Activated CD8-positive, alpha-beta memory T cell treated with anti-CD3 and anti-CD28 coated beads for 36 hours (primary cell): ENCODE data around the gene BRAT1. TPM values are rescaled to one million over a fixed set of nuclear protein-coding genes. Genes with fewer than 3 reads are reported as not detected.
"Not testable (repeated sequence)": the region's sequence is repeated elsewhere in the genome, so short reads cannot be mapped to it uniquely, and the experiment has no call there.

Experiments used
- CTCF ChIA-PET: fragments of 350-600 bp; sonication (Branson Sonifier 250); formaldehyde crosslinking; loops from one replicate; lab custom pipeline; 2021; ENCODE audit warnings: antibody characterized with exemption; lab: Charles Lee
- POLR2A ChIA-PET: fragments of 350-600 bp; sonication (Branson Sonifier 250); formaldehyde crosslinking; loops from one replicate; lab custom pipeline; 2021; ENCODE audit warnings: antibody characterized with exemption; lab: Charles Lee
- total RNA-seq, 2 experiments: library from RNA; stranded (reverse); gene quantifications; one replicate each; pipeline ENCODE4 v1.2.3, GENCODE V29; 2021

BRAT1 gene
- 10 to 100 TPM; 37.3 to 39.1 TPM for total RNA-seq

GRCh38 chr7:2555121-2556052, at the start of gene BRAT1:
Gene BRAT1 (minus strand): TSS chr7:2555524. CDS start chr7:2554431, 1,093 bp downstream.
- CTCF ChIA-PET, result interaction anchor here (0.6 kb wide), 2 partner anchors 43 to 74 kb away, joined by 3 read pairs; no protein-coding TSS in a partner anchor

DNA sequence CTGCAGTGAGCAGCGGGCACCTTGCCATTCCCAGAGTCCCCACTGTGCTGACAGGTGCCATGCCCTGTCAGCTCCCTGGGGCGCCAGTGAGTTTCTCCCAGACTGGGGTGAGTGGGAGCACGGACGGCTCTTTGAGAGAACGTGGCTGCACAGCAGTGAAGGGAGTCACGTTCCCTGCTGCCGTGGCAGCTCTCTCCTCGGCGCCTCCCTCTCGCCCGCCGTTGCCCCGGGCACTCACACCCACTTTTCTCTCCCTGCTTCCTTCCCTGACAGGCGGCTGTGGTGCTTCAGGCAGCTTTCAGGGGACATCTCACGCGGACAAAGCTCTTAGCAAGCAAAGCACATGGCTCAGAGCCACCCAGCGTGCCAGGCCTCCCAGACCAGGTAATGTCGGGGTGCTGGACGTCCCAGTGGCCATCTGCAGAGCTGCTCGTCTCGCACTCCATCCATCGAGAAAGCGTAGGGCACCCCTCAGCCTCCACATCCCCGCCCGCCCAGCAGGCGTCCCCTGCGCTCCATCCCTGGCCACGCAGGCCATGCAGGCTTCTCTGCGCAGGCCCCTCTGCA, 49.4 kb upstream of the BRAT1 start:
- CTCF ChIA-PET, result no interaction called here
- POLR2A ChIA-PET, result no interaction called here

More at GRCh38 chr7:2555121-2556052, at the start of gene BRAT1:
- POLR2A ChIA-PET, result interaction anchor here (0.6 to 0.7 kb wide), 2 partner anchors 11 to 40 kb away, joined by 5 to 12 read pairs; no protein-coding TSS in a partner anchor

- CTCF ChIA-PET, result no interaction called here
- POLR2A ChIA-PET, result no interaction called here
Measured at GRCh38 chr7:2603044-2603965, 48.0 kb upstream of the BRAT1 start.

- ChIA-PET CTCF (no interaction called here), POLR2A (no interaction called here)
Measured at GRCh38 chr7:2602406-2603043, 47.2 kb upstream of the BRAT1 start.

DNA sequence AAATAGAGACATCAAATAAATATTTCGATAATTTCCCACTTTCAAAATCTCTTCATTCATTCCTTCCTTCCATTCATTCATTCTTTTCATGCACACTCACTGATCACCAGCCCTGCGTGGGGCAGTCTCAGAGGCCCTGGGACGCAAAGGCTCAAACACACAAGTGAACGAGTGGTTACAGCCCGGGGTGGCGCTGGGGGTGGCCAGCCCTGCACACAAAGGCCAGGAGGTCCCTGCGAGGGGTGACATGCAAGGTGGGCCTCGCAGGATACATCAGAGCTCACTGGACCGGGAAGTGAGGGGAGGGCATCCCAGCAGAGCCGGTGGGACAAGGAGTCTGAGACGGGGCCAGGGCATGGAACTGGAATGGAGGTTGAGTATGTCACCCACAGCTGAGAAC, 46.6 kb upstream of the BRAT1 start:
- CTCF ChIA-PET, result no interaction called here
- POLR2A ChIA-PET, result no interaction called here

DNA sequence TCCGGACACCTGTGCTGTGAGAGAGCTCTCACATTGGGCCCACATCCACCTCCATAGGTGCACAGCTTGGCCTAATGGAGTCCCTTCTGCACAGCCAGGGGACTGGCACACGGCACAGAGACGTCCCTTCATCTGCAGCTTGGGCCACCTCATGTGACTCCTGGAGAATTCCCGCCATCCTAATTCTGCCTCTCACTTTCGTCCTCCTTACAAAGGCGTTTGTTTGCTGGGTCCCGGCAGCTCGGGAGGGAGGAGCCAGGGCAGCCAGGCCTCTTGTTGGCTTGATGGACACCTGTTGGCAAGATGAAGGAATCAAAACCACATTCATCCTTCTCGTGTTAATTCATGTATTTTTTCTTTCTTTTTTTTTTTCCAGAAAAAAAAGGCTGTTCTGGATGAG, 45.7 kb upstream of the BRAT1 start:
- ChIA-PET CTCF (no interaction called here), POLR2A (no interaction called here)

DNA sequence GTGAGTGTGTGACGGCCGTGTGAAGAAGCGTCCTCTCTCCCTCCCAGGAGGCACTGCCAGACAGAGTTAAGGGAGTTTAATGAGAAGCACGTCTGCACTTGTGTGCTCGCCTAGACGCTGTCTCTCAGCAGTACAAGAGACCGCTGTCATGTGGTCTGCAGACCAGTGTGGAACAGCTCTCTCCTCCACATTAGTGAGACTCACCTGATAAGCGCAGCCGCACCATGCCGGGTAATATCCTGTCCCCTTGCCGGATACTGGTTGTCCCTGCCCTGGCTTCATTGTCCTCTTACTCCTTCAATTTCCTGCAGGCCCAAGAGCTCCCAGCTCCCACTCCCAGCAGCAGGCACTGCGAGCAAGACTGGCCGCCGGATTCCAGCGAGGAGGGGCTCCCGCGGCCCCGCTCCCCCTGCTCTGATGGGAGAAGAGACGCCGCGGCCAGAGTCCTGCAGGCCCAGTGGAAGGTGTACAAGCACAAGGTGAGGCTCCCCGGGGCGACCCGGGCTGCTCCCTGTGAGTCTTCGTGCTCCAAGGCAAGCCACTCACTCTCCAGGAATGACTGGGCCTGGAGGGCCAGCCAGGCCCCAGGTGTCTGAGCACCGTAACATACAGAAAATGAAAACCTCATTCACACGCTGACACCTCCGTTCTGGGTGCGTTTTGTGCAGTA, 43.0 kb upstream of the BRAT1 start:
- ChIA-PET CTCF (no interaction called here), POLR2A (no interaction called here)

DNA sequence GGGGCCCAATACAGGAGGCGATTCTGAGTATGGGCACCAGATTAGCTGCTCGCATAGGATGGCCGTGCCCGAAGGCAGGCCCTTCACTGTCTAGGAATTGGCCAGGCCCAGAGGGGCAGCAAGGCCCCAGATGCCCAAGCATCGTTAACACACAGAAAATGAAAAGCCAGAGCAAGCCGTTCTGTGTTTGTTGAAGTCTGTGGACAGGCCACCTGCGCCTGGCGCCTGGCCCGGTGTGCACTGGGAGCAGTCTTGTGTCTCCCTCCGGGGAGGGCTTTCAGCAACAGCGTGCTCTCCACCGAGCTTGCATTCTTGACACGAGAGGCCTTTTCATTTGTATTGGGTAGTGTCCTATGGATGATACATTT, 41.9 kb upstream of the BRAT1 start:
- ChIA-PET CTCF (interaction anchor here (0.8 kb wide), 1 partner anchor 48 kb away, joined by 3 read pairs; no protein-coding TSS in a partner anchor), POLR2A (no interaction called here)

DNA sequence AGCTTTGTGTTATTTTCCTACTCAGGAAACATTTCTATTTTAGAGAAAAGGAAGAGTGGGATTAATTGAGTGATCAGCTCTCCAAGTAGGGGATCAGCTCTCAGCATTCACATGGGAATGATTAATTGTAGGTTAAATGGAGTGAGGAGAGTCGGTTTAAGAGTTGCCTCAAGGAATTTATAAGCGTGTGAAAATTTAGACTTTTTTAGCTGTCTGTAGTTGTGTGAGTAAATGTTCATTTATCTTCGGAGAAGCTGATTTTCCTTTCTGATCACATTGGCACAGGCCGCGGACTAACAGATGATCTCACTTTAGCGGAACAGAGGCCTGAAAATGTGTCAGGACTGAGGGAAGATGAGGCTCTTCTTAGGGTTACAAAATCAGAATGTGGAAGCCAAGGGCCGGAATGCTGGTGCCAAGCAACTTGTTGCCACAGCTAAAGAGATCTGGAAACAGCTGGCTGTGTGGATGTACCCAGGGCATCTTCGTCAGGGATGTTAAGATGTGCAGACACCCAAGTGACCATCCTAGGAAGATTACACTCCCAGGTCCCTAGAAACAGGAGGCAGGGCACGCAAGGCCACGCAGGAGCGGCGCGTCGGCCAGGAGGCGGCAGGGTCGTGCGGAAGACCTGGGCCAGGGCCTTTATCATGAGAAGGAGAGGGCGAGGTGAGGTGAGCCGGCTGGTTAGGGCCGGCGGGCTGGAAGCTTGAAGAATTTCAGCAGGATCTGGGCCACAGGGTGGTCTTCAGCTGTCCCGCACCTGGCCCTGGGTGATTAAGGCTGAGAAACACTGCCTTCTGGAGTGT, 41.3 kb upstream of the BRAT1 start:
- ChIA-PET POLR2A (interaction anchor here (0.6 kb wide), 2 partner anchors 14 to 49 kb away, joined by 3 to 4 read pairs; no protein-coding TSS in a partner anchor), CTCF (interaction anchor here (0.6 to 0.8 kb wide), 2 partner anchors 49 to 178 kb away, joined by 3 read pairs; no protein-coding TSS in a partner anchor)

DNA sequence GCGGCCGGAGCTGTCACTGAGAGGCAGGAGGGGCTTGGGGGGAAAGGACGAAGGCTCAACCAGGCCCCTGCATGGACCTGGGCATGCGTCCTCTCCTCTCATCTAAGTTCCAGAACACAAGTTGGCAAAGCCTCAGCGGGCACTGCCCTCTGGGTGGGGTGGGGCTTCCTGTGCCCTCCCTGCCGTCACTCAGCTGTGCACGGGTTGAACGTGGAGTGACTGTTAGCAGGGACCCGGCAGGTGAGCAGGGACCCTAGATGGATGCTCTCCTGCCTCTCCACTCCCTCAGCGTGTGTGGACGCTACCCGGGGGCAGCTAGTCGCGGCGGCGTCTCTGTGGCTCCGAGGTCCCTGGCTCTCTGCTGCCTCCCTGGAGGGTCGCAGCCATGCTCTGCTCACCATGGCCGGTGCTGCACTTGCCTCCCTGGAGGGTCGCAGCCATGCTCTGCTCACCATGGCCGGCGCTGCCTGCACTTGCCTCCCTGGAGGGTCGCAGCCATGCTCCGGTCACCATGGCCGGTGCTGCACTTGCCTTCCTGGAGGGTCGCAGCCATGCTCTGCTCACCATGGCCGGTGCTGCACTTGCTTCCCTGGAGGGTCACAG, 40.0 kb upstream of the BRAT1 start:
- ChIA-PET CTCF (no interaction called here), POLR2A (interaction anchor here (0.6 kb wide), 1 partner anchor 40 kb away, joined by 12 read pairs; the partner anchor contains the start of gene BRAT1)

DNA sequence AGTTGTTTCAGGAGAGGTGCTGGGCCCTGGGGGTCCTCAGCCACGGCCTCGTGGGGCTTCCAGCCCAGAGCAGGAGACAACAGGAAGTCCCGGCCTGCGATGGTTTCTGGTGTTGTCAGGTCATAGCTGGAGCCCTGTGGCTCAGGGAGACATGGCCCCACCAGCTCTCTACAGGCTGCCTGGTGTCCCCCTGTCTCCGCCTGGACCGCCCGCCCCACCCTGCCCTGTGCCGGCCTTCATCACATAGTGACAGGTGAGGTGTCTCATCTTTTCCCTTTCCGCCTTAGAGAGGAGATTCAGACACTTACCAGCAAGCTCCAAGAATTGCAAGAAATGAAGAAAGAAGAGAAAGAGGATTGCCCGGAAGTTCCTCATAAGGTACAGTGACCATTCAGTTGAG, 39.3 kb upstream of the BRAT1 start:
- ChIA-PET POLR2A (no interaction called here), CTCF (no interaction called here)

GRCh38 chr7:2593036-2593727, 37.9 kb upstream of the BRAT1 start:
- POLR2A ChIA-PET, result no interaction called here

GRCh38 chr7:2592375-2592865, 37.1 kb upstream of the BRAT1 start:
- POLR2A ChIA-PET, result no interaction called here
- CTCF ChIA-PET, result interaction anchor here (0.6 kb wide), 1 partner anchor 237 kb away, joined by 3 read pairs; no protein-coding TSS in a partner anchor

More at GRCh38 chr7:2593036-2593727, 37.9 kb upstream of the BRAT1 start:
- CTCF ChIA-PET, result no interaction called here

DNA sequence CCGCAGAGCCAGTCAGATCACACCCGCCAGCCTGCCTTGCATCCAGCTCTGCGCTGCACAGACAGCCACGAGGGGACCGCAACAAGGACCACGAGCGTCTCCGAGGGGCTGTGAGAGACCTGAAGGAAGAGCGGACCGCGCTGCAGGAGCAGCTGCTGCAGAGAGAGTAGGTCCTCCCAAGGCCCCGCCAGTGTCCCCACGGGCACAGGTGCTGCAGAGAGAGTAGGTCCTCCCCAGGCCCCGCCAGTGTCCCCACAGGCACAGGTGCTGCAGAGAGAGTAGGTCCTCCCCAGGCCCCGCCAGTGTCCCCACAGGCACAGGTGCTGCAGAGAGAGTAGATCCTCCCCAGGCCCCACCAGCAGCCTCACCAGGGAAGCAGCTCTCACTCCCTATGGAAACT, 34.6 kb upstream of the BRAT1 start:
- POLR2A ChIA-PET, CTCF ChIA-PET: not testable (repeated sequence)

- ChIA-PET CTCF (no interaction called here), POLR2A (no interaction called here)
Measured at GRCh38 chr7:2589341-2589740, 34.0 kb upstream of the BRAT1 start.

GRCh38 chr7:2587778-2588177, 32.5 kb upstream of the BRAT1 start:
- CTCF ChIA-PET, result no interaction called here

More at GRCh38 chr7:2587778-2588177, 32.5 kb upstream of the BRAT1 start:
- POLR2A ChIA-PET, result no interaction called here
